B cell (primary cell): ENCODE data around the gene CCDC192.

ENCODE experiments used
- EZH2 ChIP-seq: IDR thresholded peaks from 2 replicates; pipeline ENCODE4 v1.6.1; 2012; ENCODE audit warnings: borderline replicate concordance, low read depth, mild to moderate bottlenecking, moderate library complexity, low read length; ENCODE audit not compliant: insufficient read depth, poor library complexity, severe bottlenecking
- TF ChIP-seq, protein P1 (sequence below): fragments of 200-600 bp; IDR thresholded peaks from one replicate; pipeline ENCODE4 v1.8.0; 2022; ENCODE audit warnings: antibody characterized with exemption, mild to moderate bottlenecking

DNA sequence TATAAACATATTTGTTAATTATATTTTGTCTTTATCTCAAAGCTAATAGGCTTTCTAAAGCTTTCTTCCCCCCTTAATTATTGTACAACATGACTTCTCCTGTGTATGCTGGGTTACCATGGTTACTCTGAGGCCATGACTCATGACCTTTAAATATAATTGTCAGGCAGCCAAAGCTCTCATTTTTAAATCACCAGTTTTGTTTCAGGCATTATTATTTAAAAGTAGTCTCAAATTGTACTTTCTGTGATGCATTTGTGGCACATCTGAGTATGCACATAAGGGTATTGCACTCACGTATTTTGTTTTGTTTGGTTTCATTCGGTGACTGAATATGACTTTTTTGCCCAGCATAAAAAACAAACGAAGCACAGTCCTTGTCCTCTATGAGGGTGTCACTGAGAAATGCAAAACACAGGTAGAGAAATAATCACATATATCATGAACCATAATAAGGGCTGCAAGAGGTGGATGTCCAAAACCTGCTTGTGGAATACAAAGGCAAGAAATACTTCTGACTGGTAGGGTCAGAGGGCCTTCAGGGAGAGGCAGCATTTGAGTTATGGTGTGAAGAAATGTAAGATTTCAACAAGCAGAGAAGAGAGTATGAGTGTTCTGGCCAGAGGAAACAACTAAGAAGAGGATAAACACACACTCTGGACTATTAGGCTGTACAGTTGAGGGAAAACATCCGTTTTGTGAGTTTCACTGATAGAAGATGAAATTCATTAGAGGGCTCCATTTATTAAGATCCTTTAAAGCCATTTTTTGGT is 2.1 kb downstream of the CCDC192 start:
- TF ChIP-seq, protein P1, sequence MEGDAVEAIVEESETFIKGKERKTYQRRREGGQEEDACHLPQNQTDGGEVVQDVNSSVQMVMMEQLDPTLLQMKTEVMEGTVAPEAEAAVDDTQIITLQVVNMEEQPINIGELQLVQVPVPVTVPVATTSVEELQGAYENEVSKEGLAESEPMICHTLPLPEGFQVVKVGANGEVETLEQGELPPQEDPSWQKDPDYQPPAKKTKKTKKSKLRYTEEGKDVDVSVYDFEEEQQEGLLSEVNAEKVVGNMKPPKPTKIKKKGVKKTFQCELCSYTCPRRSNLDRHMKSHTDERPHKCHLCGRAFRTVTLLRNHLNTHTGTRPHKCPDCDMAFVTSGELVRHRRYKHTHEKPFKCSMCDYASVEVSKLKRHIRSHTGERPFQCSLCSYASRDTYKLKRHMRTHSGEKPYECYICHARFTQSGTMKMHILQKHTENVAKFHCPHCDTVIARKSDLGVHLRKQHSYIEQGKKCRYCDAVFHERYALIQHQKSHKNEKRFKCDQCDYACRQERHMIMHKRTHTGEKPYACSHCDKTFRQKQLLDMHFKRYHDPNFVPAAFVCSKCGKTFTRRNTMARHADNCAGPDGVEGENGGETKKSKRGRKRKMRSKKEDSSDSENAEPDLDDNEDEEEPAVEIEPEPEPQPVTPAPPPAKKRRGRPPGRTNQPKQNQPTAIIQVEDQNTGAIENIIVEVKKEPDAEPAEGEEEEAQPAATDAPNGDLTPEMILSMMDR = no peak
- TF ChIP-seq EZH2 = no peak
